GM18951 (cell line): ENCODE results near the gene NEUROD2.

ENCODE experiments used
- POLR2A ChIP-seq: IDR thresholded peaks from 4 replicates; pipeline ENCODE4 v1.6.1; 2011; ENCODE audit warnings: mild to moderate bottlenecking; ENCODE audit not compliant: insufficient read length, insufficient read depth; ENCODE audit errors: extremely low read depth
- in situ Hi-C: fragments of 300-500 bp; cut with MboI; formaldehyde crosslinking; loops from one replicate; pipeline ENCODE4 v1.12.0; 2022; ENCODE audit warnings: low sequenced_read_pairs, mixed read lengths, inconsistent platforms; ENCODE audit not compliant: unreplicated experiment

The NEUROD2 gene

GRCh38 chr17:39563476-39563875, 44.2 kb downstream of the NEUROD2 start:
- in situ Hi-C loops, result no loop called here
- TF ChIP-seq POLR2A, result no peak

GRCh38 chr17:39562976-39563375, 44.7 kb downstream of the NEUROD2 start:
- in situ Hi-C loops, result no loop called here
- no peak for TF ChIP-seq POLR2A

- no peak for TF ChIP-seq POLR2A
- in situ Hi-C loops, result no loop called here
Measured at GRCh38 chr17:39562395-39562794, 45.3 kb downstream of the NEUROD2 start.

- no peak for TF ChIP-seq POLR2A
- in situ Hi-C loops, result no loop called here
Measured at GRCh38 chr17:39556423-39556822, 51.3 kb downstream of the NEUROD2 start.

- in situ Hi-C loops, result no loop called here
- TF ChIP-seq POLR2A, result no peak
Measured at GRCh38 chr17:39555368-39555767, 52.4 kb downstream of the NEUROD2 start.
